ENCODE results near the gene SNHG17. TPM values are rescaled to one million over a fixed set of nuclear protein-coding genes. Genes with fewer than 3 reads are reported as not detected.
"Not testable (repeated sequence)": the region's sequence is repeated elsewhere in the genome, so short reads cannot be mapped to it uniquely, and the experiment has no call there.

Gene SNHG17
- total RNA-seq, 1 donor from 2014 or later: 23.8 TPM

DNA sequence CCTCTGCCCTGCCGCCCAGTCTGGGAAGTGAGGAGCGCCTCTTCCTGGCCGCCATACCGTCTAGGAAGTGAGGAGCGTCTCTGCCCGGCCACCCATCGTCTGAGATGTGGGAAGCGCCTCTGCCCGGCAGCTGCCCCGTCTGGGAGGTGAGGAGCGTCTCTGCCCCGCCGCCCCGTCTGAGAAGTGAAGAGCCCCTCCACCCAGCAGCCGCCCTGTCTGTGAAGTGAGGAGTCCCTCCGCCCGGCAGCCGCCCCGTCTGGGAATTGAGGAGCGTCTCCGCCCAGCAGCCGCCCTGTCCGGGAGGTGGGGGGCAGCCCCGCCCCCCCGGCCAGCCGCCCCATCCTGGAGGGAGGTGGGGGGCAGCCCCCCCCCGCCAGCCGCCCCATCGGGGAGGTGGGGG lies 27.8 kb downstream of the SNHG17 start:
- Histone ChIP-seq H3K27ac (no peak overlapping the region), H3K4me3 (no peak overlapping the region), H3K27me3 (no peaks in the 10 kb centered on the region), H3K9me3 (no peaks in the 10 kb centered on the region), H3K36me3 (no peaks in the 10 kb centered on the region), H3K4me1 (no peaks in the 10 kb centered on the region)
- TF ChIP-seq, protein P1, sequence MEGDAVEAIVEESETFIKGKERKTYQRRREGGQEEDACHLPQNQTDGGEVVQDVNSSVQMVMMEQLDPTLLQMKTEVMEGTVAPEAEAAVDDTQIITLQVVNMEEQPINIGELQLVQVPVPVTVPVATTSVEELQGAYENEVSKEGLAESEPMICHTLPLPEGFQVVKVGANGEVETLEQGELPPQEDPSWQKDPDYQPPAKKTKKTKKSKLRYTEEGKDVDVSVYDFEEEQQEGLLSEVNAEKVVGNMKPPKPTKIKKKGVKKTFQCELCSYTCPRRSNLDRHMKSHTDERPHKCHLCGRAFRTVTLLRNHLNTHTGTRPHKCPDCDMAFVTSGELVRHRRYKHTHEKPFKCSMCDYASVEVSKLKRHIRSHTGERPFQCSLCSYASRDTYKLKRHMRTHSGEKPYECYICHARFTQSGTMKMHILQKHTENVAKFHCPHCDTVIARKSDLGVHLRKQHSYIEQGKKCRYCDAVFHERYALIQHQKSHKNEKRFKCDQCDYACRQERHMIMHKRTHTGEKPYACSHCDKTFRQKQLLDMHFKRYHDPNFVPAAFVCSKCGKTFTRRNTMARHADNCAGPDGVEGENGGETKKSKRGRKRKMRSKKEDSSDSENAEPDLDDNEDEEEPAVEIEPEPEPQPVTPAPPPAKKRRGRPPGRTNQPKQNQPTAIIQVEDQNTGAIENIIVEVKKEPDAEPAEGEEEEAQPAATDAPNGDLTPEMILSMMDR (IDR thresholded peaks at IDR 0.05): no peak
- intact Hi-C loops (cut with DNase I): loop anchor here (5.0 kb wide), 1 partner anchor 175 kb away; no protein-coding TSS in a partner anchor
- ATAC-seq (no peak), DNase-seq (no peak)

DNA sequence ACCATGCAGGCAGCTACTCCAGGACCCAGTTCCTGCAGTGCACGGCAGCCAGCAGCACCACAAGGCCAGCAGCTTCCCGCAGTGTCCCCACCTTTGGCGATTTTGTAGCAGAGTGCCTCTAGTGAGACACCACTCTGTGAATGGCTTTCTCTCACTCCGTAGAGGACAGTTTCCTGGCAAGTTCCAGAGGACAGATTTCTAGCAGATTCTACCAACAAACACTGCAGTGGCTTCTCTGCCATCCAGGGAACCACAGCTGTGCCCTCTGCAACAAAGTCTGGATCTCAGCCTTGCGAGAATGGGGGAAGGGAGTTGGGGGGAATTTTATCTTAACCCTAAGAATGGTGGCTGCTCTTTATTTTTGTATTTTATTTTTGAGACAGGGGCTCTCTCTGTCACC lies 28.7 kb downstream of the SNHG17 start:
- ATAC-seq (no peak), DNase-seq (no peak)
- no peaks in the 10 kb centered on the region for H3K27me3 ChIP-seq
- H3K9me3 ChIP-seq: no peaks in the 10 kb centered on the region
- no peaks in the 10 kb centered on the region for H3K36me3 ChIP-seq
- H3K4me1 ChIP-seq: no peaks in the 10 kb centered on the region
- no peak overlapping the region for H3K27ac ChIP-seq
- TF ChIP-seq, protein P1 (IDR thresholded peaks at IDR 0.05): no peak
- intact Hi-C loops (cut with DNase I): loop anchor here (5.0 kb wide), 1 partner anchor 174 kb away; no protein-coding TSS in a partner anchor
- no peak overlapping the region for H3K4me3 ChIP-seq

DNA sequence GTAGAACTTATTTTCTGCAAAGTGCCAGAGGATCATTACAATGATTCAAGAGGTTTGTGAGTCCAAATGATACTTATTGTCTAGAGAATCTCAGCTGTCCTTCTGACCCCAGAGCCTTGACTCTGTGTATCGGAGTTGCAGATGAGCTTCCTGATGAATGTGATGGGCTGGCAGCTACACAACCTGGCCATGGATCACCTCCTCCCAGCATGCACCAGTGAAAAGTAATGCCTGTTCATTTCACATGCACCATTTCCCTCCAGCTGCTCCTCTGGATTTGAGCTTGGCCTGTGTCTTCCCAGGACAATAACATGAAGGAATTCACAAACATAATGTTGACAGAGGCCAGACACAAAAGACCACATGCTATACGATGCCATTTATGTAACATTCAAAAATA lies 30.0 kb downstream of the SNHG17 start:
- H3K4me3 ChIP-seq: no peak overlapping the region
- ATAC-seq (no peak), DNase-seq (no peak)
- H3K4me1 ChIP-seq: no peaks in the 10 kb centered on the region
- no peaks in the 10 kb centered on the region for H3K9me3 ChIP-seq
- intact Hi-C loops (cut with DNase I): loop anchor here (5.0 kb wide), 1 partner anchor 173 kb away; no protein-coding TSS in a partner anchor
- H3K27me3 ChIP-seq: no peaks in the 10 kb centered on the region
- no peaks in the 10 kb centered on the region for H3K36me3 ChIP-seq
- no peak overlapping the region for H3K27ac ChIP-seq
- TF ChIP-seq, protein P1 (IDR thresholded peaks at IDR 0.05): no peak

DNA sequence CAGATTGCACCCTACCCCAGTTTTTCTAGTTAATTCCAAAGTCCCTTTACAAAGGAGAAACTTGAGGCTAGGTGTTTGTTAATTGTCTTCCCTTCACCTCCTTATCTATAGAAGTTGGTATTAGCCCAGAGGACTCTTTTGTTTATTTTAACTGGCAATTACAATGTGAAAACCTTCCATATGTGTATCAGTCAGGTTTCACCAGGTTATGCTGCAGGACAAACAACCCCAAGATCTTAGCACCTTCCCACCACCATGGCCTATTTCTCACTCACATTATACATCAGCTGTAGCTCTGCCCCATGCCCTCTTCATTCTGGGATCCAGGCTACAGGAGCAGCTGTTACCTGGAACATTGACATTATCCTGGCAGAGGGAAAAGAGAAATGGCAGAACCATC lies 31.1 kb downstream of the SNHG17 start:
- ATAC-seq (no peak), DNase-seq (no peak)
- no peaks in the 10 kb centered on the region for H3K27me3 ChIP-seq
- no peaks in the 10 kb centered on the region for H3K4me1 ChIP-seq
- no peaks in the 10 kb centered on the region for H3K9me3 ChIP-seq
- no peak overlapping the region for H3K27ac ChIP-seq
- intact Hi-C loops (cut with DNase I): no loop called here
- H3K4me3 ChIP-seq: no peak overlapping the region
- no peaks in the 10 kb centered on the region for H3K36me3 ChIP-seq
- TF ChIP-seq, protein P1 (IDR thresholded peaks at IDR 0.05): no peak

DNA sequence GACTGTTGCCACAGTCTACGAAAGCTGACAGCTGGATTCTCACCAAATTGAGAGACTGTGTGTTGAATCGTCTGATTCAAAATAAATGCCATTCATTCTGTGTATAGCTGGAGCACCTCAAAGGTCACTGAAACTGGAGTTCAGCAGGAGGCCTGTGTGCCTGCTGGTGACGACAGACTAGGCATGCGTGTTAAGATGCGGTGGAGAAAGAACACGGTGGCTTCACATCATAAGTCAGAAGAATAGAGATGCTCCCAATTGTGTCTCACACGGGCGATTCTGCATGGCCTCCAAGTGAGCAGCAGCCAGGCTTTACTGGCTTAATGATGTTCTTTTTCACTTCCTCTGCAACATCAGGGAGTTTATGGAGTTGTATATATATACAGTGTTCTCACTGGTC lies 32.3 kb downstream of the SNHG17 start:
- ATAC-seq: no peak
- no peak overlapping the region for H3K4me3 ChIP-seq
- no peak for DNase-seq
- TF ChIP-seq, protein P1 (IDR thresholded peaks at IDR 0.05): no peak
- no peaks in the 10 kb centered on the region for H3K36me3 ChIP-seq
- H3K9me3 ChIP-seq: no peaks in the 10 kb centered on the region
- intact Hi-C loops (cut with DNase I): no loop called here
- H3K4me1 ChIP-seq: no peaks in the 10 kb centered on the region
- no peak overlapping the region for H3K27ac ChIP-seq
- H3K27me3 ChIP-seq: no peaks in the 10 kb centered on the region

DNA sequence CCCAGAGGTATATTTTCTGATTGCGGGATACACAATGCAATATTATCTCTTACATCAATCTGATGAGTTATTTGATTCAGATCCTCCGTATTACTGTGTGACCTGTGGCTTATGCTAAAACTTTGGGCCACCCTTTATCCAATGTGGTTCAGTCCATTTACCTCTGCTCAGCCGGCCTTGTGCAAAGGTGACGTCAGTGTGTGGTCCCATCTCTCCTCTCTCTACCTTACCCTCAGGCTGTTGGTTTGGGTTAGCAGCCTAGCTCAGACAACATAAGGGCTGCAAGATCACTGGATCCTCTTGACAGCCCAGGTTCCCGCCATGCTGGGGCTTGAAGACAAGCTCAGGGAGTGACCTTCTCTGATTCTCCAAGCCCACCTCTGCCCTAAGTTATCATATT lies 33.0 kb downstream of the SNHG17 start:
- DNase-seq (no peak), ATAC-seq (no peak)
- Histone ChIP-seq H3K4me3 (no peak overlapping the region), H3K9me3 (no peaks in the 10 kb centered on the region), H3K4me1 (no peaks in the 10 kb centered on the region), H3K27me3 (no peaks in the 10 kb centered on the region), H3K36me3 (no peaks in the 10 kb centered on the region), H3K27ac (no peak overlapping the region)
- TF ChIP-seq, protein P1 (IDR thresholded peaks at IDR 0.05): no peak
- intact Hi-C loops (cut with DNase I): no loop called here

DNA sequence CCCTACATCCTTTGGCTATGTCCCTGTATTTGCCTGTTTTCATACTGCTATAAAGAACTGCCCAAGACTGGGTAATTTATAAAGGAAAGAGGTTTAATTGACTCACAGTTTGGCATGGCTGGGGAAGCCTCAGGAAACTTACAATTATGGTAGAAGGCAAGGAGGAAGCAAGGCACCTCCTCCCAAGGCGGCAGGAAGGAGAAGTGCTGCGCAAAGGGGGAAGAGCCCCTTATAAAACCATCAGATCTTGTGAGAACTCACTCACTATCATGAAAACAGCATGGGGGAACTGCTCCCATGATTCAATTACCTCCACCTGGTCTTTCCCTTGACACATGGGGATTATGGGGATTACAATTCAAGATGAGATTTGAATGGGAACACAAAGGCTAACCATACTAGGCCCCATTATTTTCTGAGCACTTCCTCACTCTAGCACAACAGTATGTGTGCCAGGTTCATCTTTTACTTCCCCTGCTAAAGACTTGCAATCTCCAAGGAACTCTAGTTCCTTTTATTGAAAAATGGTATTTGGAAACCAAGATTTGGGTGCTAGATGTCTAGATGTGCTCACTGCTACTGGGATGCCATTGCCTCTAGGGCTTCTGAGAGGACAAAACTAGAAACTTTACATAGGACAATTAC lies 39.3 kb downstream of the SNHG17 start:
- DNase-seq; H3K4me1 ChIP-seq; H3K36me3 ChIP-seq; H3K9me3 ChIP-seq; H3K4me3 ChIP-seq; H3K27me3 ChIP-seq; intact Hi-C loops (cut with DNase I): not testable (repeated sequence)
- ATAC-seq: peak; percentile 66
- H3K27ac ChIP-seq: peak overlapping the region; percentile 51

Measured in upper lobe of right lung (tissue), 1 donor.